22Rv1 (cell line): ENCODE data around the gene FADS1.

ENCODE experiments used
- H3K27ac ChIP-seq: fragments of 450-650 bp; 2 replicates; pipeline ENCODE4 v1.5.1; 2017
- CTCF ChIP-seq: fragments of 450-650 bp; IDR thresholded peaks from 2 replicates; pipeline ENCODE4 v1.5.1; 2017; ENCODE audit warnings: mild to moderate bottlenecking
- ZFX ChIP-seq: fragments of 450-650 bp; IDR thresholded peaks from 2 replicates; pipeline ENCODE4 v1.6.1; 2017; ENCODE audit warnings: antibody characterized with exemption, borderline replicate concordance

Gene FADS1

GRCh38 chr11:61782299-61782698 lies 34.5 kb downstream of the FADS1 start:
- TF ChIP-seq ZFX, result no peak
- no peak for TF ChIP-seq CTCF
- peak overlapping the region; percentile 33; the same call in 1 of the 2 replicates for H3K27ac ChIP-seq

- H3K27ac ChIP-seq, result no peak overlapping the region
- TF ChIP-seq CTCF, result no peak
- no peak for TF ChIP-seq ZFX
Observed at GRCh38 chr11:61781585-61781984, 35.2 kb downstream of the FADS1 start.

GRCh38 chr11:61780581-61781162 lies 36.1 kb downstream of the FADS1 start:
- no peak for TF ChIP-seq ZFX
- no peak for TF ChIP-seq CTCF
- H3K27ac ChIP-seq, result no peak overlapping the region

GRCh38 chr11:61779666-61780525 lies 36.9 kb downstream of the FADS1 start:
- H3K27ac ChIP-seq, result no peak overlapping the region
- TF ChIP-seq ZFX, result no peak
- TF ChIP-seq CTCF, result no peak

GRCh38 chr11:61778920-61779650 lies 37.7 kb downstream of the FADS1 start:
- no peak for TF ChIP-seq CTCF
- no peak for TF ChIP-seq ZFX
- no peak overlapping the region for H3K27ac ChIP-seq

GRCh38 chr11:61778357-61778886 lies 38.4 kb downstream of the FADS1 start:
- no peak overlapping the region for H3K27ac ChIP-seq
- no peak for TF ChIP-seq CTCF
- TF ChIP-seq ZFX, result no peak
